GM18867 (cell line): ENCODE measurements around the gene RNLS.

Source experiments
- ATAC-seq: cut with Tn5 transposase; IDR thresholded peaks from one replicate; pipeline ENCODE4 v1.9.1; 2021; ENCODE audit warnings: mild to moderate bottlenecking, moderate library complexity; ENCODE audit not compliant: unreplicated experiment

The RNLS gene

DNA sequence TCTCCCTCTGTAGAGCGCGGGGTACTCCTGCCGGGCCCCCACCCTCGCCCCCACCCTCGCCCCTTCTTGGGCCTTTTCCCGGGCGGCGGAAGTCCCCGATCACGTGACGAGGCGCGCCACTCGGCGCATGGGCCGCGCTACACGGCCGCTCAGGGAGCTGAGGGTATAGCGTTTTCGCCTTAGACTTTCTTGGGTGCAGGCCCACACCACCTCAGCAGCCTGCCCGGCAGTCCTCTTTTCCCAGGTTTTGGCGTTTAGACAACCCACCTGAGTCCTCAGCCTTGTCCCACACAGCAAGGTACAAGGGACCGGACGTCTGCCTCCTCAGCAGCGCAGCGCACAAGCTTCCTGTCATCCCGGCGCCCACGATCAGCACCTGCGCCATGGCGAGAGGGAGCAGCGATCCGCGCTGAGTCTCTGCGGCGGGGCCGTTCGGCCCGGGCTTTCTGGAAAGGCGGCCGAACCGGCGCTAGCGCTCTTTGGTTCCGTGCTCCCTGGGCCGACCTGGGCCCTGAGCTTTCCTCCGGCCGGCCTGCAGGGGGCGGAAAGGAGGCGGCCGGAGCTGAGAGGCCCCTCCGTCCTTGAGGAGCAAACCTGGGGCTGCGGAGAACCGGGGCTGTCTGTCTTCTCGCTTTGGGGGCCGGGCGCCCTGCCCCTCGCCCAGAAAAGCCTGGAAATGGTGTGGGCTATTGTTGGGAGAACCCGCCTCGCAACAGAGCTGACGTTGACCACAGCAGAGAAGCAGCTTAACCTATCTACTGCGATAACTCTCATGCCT lies at the start of gene RNLS:
TSS of gene RNLS (minus strand) at position 513 of the 778 bp plus-strand sequence.
- peak; percentile 83 for ATAC-seq

- no peak for ATAC-seq
Observed at GRCh38 chr10:88624840-88625239, 41.7 kb upstream of the RNLS start.

DNA sequence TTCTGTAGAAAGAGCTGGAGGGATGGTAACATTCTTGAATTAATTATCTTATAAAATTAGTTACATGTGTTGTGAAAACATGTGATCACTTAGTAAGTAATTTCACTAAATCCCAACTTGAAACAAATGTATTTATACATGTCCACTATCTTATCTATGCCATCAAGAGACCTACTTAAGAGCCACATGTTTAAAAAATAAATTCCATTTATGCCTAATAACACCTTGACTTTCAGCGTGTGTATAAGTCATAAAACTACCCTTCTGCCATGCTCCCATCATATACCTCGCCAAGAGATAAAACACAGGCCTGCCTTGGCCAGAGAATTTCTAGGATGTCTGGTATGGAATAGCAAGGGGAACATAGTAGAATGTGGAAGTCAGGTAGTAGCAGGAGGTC lies 40.7 kb upstream of the RNLS start:
- ATAC-seq = no peak

- no peak for ATAC-seq
Observed at GRCh38 chr10:88620441-88620840, 37.3 kb upstream of the RNLS start.

- no peak for ATAC-seq
Observed at GRCh38 chr10:88618496-88618895, 35.4 kb upstream of the RNLS start.

- no peak for ATAC-seq
Observed at GRCh38 chr10:88617772-88618300, 34.7 kb upstream of the RNLS start.

GRCh38 chr10:88616250-88616977 lies 33.3 kb upstream of the RNLS start:
- no peak for ATAC-seq

- ATAC-seq = no peak
Observed at GRCh38 chr10:88608780-88609179, 25.7 kb upstream of the RNLS start.

DNA sequence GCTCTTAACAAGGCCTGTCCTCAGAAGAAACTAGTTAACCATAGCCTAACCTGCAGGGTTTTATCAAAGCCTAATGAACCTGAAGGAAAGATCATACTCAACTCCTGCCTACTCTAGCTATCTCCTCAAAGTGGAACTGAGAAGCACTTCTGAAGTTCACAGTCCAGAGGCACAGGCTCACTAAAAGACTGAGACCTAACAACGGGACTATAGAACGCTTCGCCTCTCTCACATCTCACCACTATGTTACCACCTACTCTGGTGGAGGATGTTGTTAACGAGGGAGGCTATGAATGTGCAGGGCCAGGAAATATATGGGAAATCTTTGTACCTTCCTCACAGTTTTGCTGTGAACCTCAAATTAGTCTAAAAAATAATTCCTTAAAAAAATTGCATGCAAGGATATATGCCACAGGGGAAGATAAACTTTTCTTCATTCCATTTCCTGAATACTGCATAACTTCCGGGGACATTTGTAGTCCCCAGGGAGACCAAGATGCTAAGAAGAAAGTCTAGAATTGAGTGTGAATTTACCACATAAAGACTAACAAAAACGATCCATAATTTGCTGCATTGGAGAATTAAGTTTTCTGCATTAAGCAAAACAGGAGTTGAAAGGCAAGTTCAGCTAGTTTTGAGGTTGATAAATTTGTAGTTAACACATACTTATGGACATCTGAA lies 25.1 kb upstream of the RNLS start:
- ATAC-seq = peak; percentile 96

GRCh38 chr10:88598055-88598454 lies 14.9 kb upstream of the RNLS start:
- ATAC-seq = peak; percentile 92

DNA sequence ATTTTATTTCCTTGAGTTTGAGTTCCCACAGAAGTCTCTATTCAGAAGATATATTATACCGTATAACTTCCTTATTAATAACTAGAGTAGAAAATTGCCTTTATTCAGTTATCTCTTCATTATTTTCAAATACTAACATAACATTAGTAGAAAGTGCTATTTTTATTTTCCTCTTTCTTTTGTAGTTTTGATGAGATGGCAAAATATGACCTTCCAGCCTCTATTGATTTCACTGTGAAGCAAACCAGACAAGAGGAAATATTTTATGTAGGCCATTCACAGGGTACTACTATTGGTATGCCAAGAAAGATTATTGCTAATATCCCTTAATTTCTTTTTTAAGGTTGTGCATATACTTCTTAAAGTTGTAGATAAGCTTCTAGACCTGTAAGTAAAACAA lies 11.4 kb upstream of the RNLS start:
- no peak for ATAC-seq

DNA sequence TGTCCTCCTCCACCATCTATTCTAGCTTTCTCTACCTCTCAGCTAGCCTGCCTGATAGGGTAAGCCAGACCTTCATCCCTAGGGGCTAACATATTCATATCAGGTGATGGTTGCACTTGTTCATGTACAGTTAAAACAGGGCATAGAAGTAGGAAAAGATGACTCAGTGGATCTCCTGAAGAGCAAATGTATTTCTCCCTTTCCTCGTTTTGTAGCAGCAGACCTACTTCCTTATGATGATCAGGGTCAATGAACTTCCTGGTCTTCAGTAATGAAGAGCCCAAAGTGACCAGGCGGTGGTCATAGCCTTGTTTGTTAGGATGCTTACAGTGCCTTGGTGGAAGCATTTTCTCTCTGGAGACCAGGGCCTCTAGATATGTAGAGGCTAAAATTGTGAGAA lies 9.8 kb upstream of the RNLS start:
- no peak for ATAC-seq

DNA sequence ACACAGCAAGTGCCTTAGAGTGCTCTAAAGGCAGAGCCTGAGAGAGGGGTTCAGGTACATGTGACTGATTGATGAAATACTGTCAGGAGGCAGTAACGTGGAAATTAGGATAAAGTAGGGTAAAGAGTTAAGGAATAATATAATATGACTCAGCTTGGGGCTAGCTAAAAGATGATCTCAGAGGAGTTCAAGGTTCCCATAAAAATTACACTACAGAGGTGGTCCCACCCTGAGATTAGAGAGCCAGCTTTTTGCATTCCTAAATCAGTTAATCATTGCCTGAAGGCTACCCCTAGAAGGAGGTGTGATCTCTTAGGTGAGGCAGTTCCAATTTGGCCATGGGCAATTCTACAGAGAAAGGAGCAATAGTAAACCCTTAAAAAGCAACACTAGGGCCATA lies 9.3 kb upstream of the RNLS start:
- no peak for ATAC-seq

DNA sequence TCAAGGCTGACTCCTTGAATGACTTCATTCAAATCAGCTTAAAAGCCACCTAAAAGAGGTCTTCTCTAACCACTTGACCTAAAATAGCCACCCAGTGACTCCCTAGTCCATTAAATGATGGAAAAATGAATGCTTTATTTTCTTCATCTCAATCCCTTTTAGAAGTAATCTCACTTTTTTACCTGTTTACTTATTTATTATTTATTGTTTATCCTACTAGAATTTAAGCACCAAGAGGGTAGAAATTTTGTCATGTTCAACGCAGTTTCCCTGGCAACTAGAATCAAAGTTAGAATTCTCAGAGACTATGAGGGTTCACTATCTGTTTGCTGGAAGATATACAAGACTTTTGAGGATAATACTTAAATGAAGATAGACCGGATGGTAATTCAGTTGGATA lies 3.3 kb upstream of the RNLS start, which contains the start of gene LIPJ:
TSS of gene LIPJ (plus strand) at position 301 of the 400 bp plus-strand sequence. CDS start 3,926 bp downstream, outside the sequence.
- ATAC-seq = no peak

DNA sequence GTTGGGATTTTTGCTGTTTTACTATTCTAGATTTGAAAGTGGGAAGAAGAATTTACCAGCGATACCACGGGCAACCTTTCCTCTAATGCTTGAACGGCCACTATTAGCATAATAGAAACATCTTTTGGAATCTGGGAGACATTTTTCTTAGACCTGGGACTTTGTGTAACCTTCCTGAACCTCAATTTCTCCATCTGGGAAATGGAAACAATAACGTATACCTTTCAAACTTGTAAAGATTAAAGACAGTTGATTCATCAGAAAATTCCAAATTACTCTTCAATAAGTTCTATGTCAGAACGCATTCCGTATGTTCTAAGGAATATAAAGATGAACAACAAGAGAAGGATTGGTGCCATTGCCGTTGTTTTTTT lies 453 bp upstream of the RNLS start:
- ATAC-seq = no peak

DNA sequence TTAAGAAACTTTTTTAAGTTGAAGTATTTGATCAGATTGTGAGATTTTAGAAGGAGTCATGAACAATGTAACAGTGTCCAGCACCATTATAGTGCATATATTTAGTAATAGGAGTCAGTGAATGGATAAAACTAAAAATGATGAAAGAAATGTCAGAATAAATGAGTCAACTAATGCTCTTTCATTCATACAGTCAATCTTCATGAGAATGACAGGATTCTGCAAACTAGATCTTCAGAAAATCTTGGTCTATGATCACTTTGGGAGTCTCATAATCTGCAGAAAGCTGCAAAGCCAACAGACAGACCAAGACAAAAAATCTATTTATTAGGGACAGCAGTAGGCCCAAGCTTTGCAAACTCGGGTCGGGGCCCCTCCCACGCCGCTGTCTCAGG lies 710 bp downstream of the RNLS start:
- ATAC-seq = no peak

GRCh38 chr10:88565072-88565471 lies 18.0 kb downstream of the RNLS start:
- ATAC-seq = no peak

DNA sequence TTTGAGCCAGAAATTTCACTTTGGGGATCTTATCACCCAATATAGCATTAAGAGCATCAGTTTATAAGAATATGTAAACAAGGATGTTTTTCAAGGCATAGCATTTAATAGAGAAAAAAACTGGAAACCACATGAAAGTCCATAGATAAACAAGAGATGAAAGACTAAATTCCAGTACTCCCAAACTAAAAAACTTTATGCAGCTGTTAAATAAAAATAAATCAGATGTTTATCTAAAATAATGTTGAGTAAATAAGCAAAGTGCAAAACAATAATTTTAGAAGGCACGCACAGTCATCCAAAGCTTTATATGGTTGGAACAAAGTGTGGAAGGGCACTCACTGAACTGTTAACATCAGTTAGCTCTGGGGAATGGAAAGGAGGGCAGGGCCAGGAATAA lies 21.0 kb downstream of the RNLS start:
- no peak for ATAC-seq

- no peak for ATAC-seq
Observed at GRCh38 chr10:88557658-88558057, 25.5 kb downstream of the RNLS start.

DNA sequence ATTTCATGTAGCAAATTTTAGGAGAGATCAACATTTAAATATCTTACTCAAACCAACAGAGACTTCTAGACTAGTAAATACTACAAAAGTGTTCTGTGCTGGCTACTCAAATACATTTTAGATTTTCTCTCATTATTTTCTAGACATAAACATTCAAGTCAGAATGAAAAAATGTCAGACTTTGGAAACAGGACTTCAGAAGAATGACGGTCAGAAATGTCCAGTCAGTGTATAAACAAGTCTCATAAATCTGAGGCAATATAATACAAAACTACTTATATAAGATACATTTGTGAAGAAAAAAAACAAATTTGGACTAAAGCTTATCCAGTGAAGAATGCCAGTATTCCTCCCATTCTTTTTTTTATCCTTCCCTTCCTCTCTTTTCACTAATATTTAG lies 25.9 kb downstream of the RNLS start:
- ATAC-seq = no peak

- ATAC-seq = no peak
Observed at GRCh38 chr10:88555190-88555908, 27.8 kb downstream of the RNLS start.
